Fibroblast of villous mesenchyme (primary cell): ENCODE data around the gene TXLNG. TPM values are rescaled to one million over a fixed set of nuclear protein-coding genes. Genes with fewer than 3 reads are reported as not detected.

Experiments used
- DNase-seq: peaks from one replicate; pipeline ENCODE4 v3.0.0-alpha.2; 2010; ENCODE audit warnings: low read depth
- H3K4me3 ChIP-seq: 2 replicates; pipeline ENCODE4 v1.5.1; 2011; ENCODE audit warnings: low read depth, mild to moderate bottlenecking, low read length
- small RNA-seq: library from RNA; depleted of rRNA; stranded (forward); fragments of <200 nt; gene quantifications from one replicate; pipeline ENCODE3, GENCODE V24; 2012
- total RNA-seq: library from RNA; depleted of rRNA; stranded (reverse); fragments of >200 nt; gene quantifications from 2 replicates; pipeline ENCODE4 v1.2.3, GENCODE V29; 2012
- TF ChIP-seq, protein P1 (sequence below): IDR thresholded peaks from 2 replicates; pipeline ENCODE4 v1.5.1; 2012; ENCODE audit warnings: low read depth, mild to moderate bottlenecking, low read length; ENCODE audit not compliant: insufficient read depth

The TXLNG gene
- total RNA-seq, 1 donor: 13.8 TPM

GRCh38 chrX:16883487-16883804, 97.2 kb downstream of the TXLNG start:
- TF ChIP-seq, protein P1, sequence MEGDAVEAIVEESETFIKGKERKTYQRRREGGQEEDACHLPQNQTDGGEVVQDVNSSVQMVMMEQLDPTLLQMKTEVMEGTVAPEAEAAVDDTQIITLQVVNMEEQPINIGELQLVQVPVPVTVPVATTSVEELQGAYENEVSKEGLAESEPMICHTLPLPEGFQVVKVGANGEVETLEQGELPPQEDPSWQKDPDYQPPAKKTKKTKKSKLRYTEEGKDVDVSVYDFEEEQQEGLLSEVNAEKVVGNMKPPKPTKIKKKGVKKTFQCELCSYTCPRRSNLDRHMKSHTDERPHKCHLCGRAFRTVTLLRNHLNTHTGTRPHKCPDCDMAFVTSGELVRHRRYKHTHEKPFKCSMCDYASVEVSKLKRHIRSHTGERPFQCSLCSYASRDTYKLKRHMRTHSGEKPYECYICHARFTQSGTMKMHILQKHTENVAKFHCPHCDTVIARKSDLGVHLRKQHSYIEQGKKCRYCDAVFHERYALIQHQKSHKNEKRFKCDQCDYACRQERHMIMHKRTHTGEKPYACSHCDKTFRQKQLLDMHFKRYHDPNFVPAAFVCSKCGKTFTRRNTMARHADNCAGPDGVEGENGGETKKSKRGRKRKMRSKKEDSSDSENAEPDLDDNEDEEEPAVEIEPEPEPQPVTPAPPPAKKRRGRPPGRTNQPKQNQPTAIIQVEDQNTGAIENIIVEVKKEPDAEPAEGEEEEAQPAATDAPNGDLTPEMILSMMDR: no peak

GRCh38 chrX:16885628-16886027, 99.4 kb downstream of the TXLNG start:
- no peak for DNase-seq
- no peak overlapping the region for H3K4me3 ChIP-seq
- TF ChIP-seq, protein P1: no peak

More at GRCh38 chrX:16883487-16883804, 97.2 kb downstream of the TXLNG start:
- H3K4me3 ChIP-seq: no peak overlapping the region
- no peak for DNase-seq

- TF ChIP-seq, protein P1: peak; percentile 91
- no peak overlapping the region for H3K4me3 ChIP-seq
- peak; percentile 85 for DNase-seq
These were observed 106.5 kb downstream of the TXLNG start for GRCh38 chrX:16892504-16893362.

Small RNA genes within 50 kb of the gene (small RNA-seq; reads per million reads assigned to genes)
- not detected for gene RNU4-6P
- gene RNU7-56P: not detected
- not detected for gene RPL12P49

Other genes with a start within 250 kb of the TXLNG start
- not detected in 2 replicates for gene S100G, start 136.3 kb upstream of the TXLNG start, total RNA-seq
- gene CTPS2, start 73.8 kb upstream of the TXLNG start, total RNA-seq: 9.1 and 11.0 TPM in 2 replicates
- gene SYAP1, start 66.9 kb upstream of the TXLNG start, total RNA-seq: 39.9 and 51.4 TPM in 2 replicates
- gene RBBP7, start 83.9 kb downstream of the TXLNG start, total RNA-seq: 123 and 124 TPM in 2 replicates
- 0.32 and 0.43 TPM in 2 replicates for gene REPS2, start 160.2 kb downstream of the TXLNG start, total RNA-seq